Testis (tissue), 2 donors: Measurements from ENCODE around the gene MED27.

Experiments used
- CTCF ChIP-seq, 3 experiments: fragments of 450-650 bp in 2 of 3; fragments of 200-600 bp in 1 of 3; sonication (generic) in 1 of 3; IDR thresholded peaks; one replicate each; pipeline ENCODE4 v1.5.1; 2016 to 2019; ENCODE audit warnings: antibody characterized with exemption in 3 of 3, mild to moderate bottlenecking in 2 of 3, moderate library complexity in 1 of 3
- POLR2A ChIP-seq: fragments of 450-650 bp; IDR thresholded peaks from one replicate; pipeline ENCODE4 v1.6.1; 2017; ENCODE audit warnings: antibody characterized with exemption, mild to moderate bottlenecking, moderate library complexity

DNA sequence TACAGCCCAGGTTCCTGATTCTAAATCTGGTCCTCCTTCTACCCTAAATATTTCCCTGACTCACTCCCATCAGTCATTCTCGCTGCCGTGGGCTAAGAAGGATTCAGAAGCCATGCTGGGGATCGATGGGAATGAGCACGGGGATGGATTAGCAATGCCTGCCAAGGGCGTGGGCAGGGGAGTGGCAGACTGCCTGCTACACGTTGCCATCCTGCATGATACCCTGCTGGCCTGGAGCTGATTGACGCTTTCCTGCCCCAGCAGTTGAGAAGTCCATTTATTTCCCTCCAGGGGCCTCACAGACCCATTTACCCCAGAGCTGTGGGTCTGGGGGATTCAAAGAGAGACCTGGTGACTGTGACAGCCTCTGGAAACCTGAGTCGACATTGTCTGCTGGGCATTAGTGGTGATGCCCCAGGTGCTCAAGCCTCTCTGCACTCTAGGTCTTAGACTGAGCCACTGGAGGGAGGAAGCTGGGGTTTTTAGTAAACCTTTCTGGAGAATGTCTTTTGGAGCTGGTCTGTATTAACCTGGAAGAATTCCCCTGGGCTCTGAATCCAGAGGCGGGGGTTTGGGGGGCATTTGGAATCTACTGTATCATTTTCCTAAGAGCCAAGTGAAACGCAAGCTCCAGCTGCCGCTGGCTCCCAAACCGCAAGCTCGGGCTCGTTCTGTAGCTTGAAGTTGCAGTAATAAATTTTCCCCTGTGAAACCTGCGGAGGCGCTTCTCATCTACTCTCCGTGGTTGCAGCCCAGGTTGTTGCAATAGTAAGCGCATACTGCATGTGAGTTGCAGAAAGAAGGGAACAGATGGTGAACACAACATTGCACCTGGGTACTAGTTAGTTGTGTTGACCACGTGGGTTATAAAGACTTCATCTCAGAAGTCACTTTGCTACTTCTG lies 263.4 kb downstream of the MED27 start:
- TF ChIP-seq CTCF (IDR thresholded peaks at IDR 0.05) (no peak), POLR2A (no peak)
